Activated naive CD8-positive, alpha-beta T cell treated with anti-CD3 and anti-CD28 coated beads, Interleukin-2, amount 50 U/mL, for 16 hours (primary cell): Measurements from ENCODE around the gene FXYD5.
A peak's percentile ranks its signal among the peaks of the same experiment; 100 is the strongest.
"Not testable (repeated sequence)": the region's sequence is repeated elsewhere in the genome, so short reads cannot be mapped to it uniquely, and the experiment has no call there.

Experiments used
- DNase-seq: peaks from one replicate; pipeline ENCODE4 v3.0.0-alpha.2; 2020; ENCODE audit warnings: low read depth, low spot score

FXYD5 gene

GRCh38 chr19:35136977-35137702, 17.4 kb upstream of the FXYD5 start:
- no peak for DNase-seq

GRCh38 chr19:35138305-35138892, 16.1 kb upstream of the FXYD5 start, which contains the start of gene FXYD1:
TSS of gene FXYD1 (plus strand) at chr19:35138824. CDS start at chr19:35140080, 1,256 bp downstream.
- no peak for DNase-seq

- no peak for DNase-seq
These were observed 14.2 kb upstream of the FXYD5 start for GRCh38 chr19:35140207-35140961.

GRCh38 chr19:35140962-35141836, 13.3 kb upstream of the FXYD5 start:
- peak; percentile 91 for DNase-seq

GRCh38 chr19:35141837-35142605, 12.5 kb upstream of the FXYD5 start:
- no peak for DNase-seq

GRCh38 chr19:35142606-35143230, 11.8 kb upstream of the FXYD5 start:
- DNase-seq: peak; percentile 34

- DNase-seq: no peak
These were observed 11.3 kb upstream of the FXYD5 start, which contains the start of gene FXYD7 for GRCh38 chr19:35143231-35143715. TSS of gene FXYD7 (plus strand) at chr19:35143255. CDS start at chr19:35143334, 79 bp downstream.

GRCh38 chr19:35143818-35144217, 10.7 kb upstream of the FXYD5 start:
- no peak for DNase-seq

DNA sequence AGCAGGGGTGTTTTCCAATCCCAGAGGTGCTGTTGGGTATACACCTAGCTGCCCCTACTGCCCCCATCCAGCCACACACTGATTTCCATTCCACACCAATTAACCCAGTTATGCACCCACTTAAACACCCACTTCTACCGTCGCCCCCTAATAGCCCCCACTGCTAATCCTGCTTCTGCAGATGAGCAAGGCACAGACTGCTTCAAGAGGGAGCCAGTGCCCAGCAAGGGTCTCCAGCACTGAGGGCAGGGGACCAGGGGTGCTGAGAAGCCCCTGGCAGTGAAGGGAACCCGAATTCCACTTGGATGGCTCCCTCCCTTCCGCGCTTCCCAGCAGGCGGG, 10.3 kb upstream of the FXYD5 start:
- no peak for DNase-seq

DNA sequence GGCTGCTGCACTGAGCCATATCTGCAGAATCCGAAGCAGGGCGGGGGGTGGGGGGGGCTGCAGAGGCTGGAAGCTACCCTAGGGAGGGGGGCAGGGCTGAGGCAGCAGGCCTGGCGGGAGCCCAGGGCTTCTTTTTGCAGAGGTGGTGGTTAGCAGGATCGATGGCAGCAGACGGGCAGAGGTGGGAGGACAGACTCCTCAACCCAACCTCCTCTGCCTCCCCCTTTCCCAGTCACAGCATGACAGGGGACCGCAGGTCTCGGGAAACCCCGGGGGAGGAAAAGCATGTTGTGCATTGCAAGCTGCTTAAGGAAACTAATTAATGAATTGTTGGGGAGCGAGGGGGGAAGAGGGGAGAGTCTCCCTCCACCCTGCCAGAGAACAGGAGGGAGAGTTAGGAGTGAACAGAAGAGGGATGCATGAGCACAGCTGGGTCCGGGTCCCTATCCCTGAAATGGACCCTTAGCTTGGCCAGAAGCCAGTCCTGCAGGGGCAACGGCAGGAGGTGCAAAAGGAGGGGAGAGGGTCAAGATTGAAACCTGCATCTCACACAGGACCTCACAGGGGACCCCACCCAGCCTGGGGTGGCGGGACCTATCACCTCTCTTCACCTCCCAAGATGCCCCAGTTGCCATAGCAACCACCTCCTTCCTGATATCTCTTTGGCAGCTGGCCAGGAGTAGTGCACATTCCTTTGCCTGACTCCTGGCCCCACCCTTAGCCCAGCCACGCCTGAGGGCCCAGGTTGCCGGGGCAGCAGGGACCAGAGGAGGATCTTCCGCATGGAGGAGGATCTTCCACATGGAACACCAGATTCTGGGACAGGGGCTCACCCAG, 9.7 kb upstream of the FXYD5 start:
- no peak for DNase-seq

- DNase-seq: no peak
These were observed 7.6 kb upstream of the FXYD5 start for GRCh38 chr19:35146746-35147459.

- DNase-seq: no peak
These were observed 5.1 kb upstream of the FXYD5 start for GRCh38 chr19:35149463-35149862.

- no peak for DNase-seq
These were observed 4.1 kb upstream of the FXYD5 start for GRCh38 chr19:35150445-35150844.

GRCh38 chr19:35151273-35152065, 3.1 kb upstream of the FXYD5 start:
- DNase-seq: no peak

- not testable (repeated sequence) for DNase-seq
These were observed 1.4 kb upstream of the FXYD5 start for GRCh38 chr19:35153129-35153522.

DNA sequence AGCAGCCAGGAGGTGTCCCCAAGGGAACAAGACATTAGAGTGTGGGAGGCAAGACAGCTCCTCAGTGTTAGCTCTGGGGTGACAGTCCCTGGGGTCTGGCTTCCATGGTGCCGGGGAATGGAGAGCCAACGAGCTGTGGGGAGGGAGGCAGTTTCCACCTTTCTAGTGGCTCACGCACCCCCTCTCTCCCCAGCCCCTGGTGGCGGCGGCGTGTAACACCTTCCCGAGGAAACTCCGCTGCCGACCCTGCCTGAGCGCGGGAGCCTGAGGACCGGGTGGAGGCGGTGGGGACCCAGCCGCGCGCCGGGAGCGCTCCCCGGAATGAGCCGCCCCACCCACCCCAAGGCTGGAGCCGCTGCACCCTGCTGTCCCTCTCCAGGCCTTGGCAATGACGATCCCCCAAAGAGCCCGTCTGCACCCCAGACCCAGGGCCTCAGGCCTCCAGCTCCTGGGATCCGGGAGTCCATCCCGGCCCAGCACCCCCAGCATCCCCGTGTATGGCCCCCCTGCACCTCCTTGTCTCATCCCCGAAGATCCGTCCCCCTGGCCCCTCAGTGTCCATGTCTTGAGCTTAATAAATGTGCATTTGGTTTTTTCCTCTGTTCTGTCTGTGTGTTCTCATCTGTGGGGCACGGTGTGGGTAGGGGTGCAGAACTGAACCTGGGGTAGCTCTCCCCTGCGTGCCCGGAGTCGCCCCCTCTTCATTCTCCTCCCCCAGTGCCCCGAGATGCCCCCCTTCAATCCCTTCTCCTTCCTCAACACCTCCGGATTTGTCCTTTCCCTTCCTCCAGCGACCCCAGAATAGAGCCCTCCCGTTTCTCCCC, 622 bp upstream of the FXYD5 start:
- DNase-seq: peak; percentile 52

DNA sequence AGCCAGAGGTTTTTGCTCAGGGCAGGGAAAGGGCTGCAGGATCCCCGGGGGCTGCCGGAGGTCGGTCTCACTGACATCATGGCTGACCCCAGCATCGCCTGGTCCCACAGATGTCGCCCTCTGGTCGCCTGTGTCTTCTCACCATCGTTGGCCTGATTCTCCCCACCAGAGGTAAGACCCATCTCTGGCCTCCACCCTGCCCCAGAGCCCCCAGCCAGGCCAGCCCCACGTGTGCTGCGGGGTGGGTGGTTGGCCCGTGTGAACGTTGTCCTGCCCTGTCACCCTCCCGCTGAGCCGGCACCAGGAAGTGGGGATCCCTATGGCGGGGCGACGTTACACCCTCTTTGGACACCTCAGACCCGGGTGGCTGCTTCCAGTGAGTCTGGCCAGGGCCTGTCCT, 906 bp downstream of the FXYD5 start:
- no peak for DNase-seq
